Measurements from ENCODE around the gene MDP1.
A peak's percentile ranks its signal among the peaks of the same experiment; 100 is the strongest.

Gene MDP1

DNA sequence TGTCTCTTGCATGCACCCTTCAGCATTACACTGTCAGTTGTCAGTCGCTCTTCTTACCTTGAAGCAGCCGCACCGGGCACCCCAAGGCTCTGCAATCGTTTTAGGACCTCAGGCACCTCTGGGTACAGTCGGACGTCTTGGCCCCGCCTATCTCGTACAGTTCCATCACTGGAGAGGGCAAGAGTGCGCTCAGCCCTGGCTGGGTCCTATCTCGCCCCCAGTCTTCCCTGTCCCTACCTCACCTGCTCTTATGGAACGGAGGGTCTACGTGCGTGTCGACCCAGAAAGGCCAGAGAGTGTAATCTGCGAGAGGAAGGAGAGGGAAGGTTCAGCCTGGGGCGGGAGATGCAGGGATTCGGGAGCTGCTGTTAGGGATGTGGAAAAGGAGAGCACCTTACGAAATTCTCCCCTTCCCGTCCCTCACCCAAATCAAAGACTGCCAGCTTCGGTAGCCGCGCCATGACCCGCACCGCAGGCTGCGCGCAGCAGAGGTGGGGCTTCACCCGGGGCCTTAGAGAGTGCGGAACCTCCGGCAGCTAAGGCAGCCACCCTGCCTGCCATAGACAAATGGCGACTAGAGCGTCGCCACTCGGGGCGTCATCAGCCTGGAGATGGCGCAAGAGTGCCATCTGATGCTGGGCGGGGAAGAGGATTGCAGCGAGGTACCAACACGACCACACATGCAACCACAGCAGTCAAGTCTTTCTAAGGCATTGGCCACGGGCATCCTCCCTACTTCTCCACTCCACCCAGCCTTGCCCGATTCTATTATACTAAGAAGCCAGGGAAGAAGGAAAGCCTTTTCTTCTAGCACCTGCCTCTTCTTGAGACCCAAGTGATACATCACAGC, at the start of gene MDP1:
MDP1 (minus strand) TSS at position 572 of the 850 bp plus-strand sequence; CDS start at position 461, 111 bp downstream.
- TF ChIP-seq CTCF (IDR thresholded peaks at IDR 0.05; ENCODE audit: insufficient read depth, low read length, poor library complexity, severe bottlenecking) = peak; percentile 87
- H3K4me3 ChIP-seq (replicated peaks; ENCODE audit: low read depth, low read length) = peak within 1 kb of the TSS; percentile 92

GRCh38 chr14:24264298-24264697, 48.4 kb upstream of the MDP1 start:
- no peak for DNase-seq (ENCODE audit: extremely low read depth, insufficient read length)
- no peaks in the 10 kb centered on the region for H3K27me3 ChIP-seq (replicated peaks; ENCODE audit: control insufficient read depth, insufficient read depth, low read length)
- TF ChIP-seq CTCF (IDR thresholded peaks at IDR 0.05; ENCODE audit: insufficient read depth, low read length, poor library complexity, severe bottlenecking) = no peak
- peaks cover 26% of the 10 kb centered on the region for H3K36me3 ChIP-seq (ENCODE audit: control insufficient read depth, insufficient read depth, low read length)
- no peak overlapping the region for H3K4me3 ChIP-seq (replicated peaks; ENCODE audit: low read depth, low read length)

More for the DNA sequence above, at the start of gene MDP1:
- H3K36me3 ChIP-seq (ENCODE audit: control insufficient read depth, insufficient read depth, low read length) = peaks cover 7% of the 10 kb centered on the region
- peak; percentile 86 for DNase-seq (ENCODE audit: extremely low read depth, insufficient read length)
- H3K27me3 ChIP-seq (replicated peaks; ENCODE audit: control insufficient read depth, insufficient read depth, low read length) = no peaks in the 10 kb centered on the region

DNA sequence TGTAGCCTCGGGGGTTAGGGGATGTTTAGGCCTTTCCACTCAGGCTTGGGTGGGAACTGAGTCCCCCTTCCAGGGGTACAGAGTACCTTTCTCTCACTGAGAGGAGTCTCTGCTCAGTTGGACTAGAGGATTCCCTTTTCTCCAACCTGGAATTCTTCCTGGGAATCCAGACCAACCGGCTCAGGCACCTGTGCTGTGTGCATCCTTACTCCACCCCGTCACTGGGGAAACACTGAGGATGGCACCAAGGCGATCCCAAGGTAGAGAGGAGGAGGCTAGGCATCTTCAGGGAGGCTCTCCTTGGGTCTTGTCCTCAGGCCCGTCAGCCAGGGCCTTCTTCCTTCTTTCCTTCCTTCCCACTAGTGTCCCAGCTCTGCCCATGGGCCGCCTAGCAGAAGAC, 48.0 kb upstream of the MDP1 start:
- DNase-seq (ENCODE audit: extremely low read depth, insufficient read length) = no peak
- Histone ChIP-seq H3K27me3 (replicated peaks; ENCODE audit: control insufficient read depth, insufficient read depth, low read length) (no peaks in the 10 kb centered on the region), H3K4me3 (replicated peaks; ENCODE audit: low read depth, low read length) (no peak overlapping the region), H3K36me3 (ENCODE audit: control insufficient read depth, insufficient read depth, low read length) (peaks cover 23% of the 10 kb centered on the region)
- no peak for TF ChIP-seq CTCF (IDR thresholded peaks at IDR 0.05; ENCODE audit: insufficient read depth, low read length, poor library complexity, severe bottlenecking)

DNA sequence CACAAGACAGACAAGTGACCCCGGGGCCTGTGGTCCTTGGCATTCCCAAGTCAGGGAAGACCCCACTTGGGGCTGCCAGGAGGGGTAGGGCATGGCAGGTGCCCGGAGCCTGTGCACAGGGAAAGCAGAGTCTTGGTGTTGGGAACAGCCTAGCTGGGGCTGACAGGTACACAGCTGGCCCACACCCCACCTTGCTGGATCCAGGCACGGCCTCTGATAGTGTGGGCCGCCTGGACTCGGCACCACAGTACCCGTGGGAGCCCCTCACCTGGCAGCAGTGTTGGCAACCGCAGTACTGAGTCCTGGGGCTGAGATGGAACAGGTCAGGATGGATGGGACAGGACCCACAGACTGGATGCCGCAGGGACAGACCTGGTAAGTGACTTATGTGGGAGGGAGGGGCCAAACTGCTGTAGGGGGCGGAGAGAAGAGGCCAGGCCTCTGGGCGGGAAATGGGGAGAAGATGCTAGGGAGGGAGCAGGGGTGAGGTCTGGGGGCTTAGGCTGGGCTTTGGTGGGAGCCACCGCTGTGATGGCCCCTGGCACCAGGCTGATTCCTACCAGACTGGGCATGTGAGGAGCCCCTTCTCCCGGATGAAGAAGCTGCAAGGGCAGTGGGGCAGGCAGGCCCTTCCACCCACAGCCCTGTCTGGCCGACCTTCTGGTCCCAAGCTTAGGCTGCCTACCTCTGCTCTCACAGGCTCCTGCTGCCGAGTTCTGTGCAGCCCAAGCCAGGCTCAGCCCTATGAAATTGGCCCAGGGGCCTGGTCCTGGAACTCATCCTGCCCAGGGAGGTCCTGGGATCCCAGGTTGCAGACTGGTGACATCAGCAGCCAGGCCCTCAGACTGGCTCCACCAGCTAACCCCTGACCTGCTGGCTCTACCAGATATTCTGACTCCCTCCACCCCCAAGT, 47.2 kb upstream of the MDP1 start, which contains the start of gene TGM1:
TGM1 (minus strand) TSS at position 357 of the 913 bp plus-strand sequence. CDS start 825 bp downstream, outside the sequence.
- Histone ChIP-seq H3K36me3 (ENCODE audit: control insufficient read depth, insufficient read depth, low read length) (peaks cover 21% of the 10 kb centered on the region), H3K27me3 (replicated peaks; ENCODE audit: control insufficient read depth, insufficient read depth, low read length) (no peaks in the 10 kb centered on the region), H3K4me3 (replicated peaks; ENCODE audit: low read depth, low read length) (no peak within 1 kb of the TSS)
- TF ChIP-seq CTCF (IDR thresholded peaks at IDR 0.05; ENCODE audit: insufficient read depth, low read length, poor library complexity, severe bottlenecking) = no peak
- no peak for DNase-seq (ENCODE audit: extremely low read depth, insufficient read length)

GRCh38 chr14:24261969-24262327, 46.1 kb upstream of the MDP1 start:
- DNase-seq (ENCODE audit: extremely low read depth, insufficient read length) = no peak
- Histone ChIP-seq H3K4me3 (replicated peaks; ENCODE audit: low read depth, low read length) (no peak overlapping the region), H3K36me3 (ENCODE audit: control insufficient read depth, insufficient read depth, low read length) (peaks cover 18% of the 10 kb centered on the region), H3K27me3 (replicated peaks; ENCODE audit: control insufficient read depth, insufficient read depth, low read length) (no peaks in the 10 kb centered on the region)
- no peak for TF ChIP-seq CTCF (IDR thresholded peaks at IDR 0.05; ENCODE audit: insufficient read depth, low read length, poor library complexity, severe bottlenecking)

All from GM06990 (cell line).